ENCODE measurements around the gene POLR2B. TPM values are rescaled to one million over a fixed set of nuclear protein-coding genes. Genes with fewer than 3 reads are reported as not detected.

POLR2B gene
- total and polyA plus RNA-seq, 8 donors, result 18.5 to 446 (median 60.9) TPM

DNA sequence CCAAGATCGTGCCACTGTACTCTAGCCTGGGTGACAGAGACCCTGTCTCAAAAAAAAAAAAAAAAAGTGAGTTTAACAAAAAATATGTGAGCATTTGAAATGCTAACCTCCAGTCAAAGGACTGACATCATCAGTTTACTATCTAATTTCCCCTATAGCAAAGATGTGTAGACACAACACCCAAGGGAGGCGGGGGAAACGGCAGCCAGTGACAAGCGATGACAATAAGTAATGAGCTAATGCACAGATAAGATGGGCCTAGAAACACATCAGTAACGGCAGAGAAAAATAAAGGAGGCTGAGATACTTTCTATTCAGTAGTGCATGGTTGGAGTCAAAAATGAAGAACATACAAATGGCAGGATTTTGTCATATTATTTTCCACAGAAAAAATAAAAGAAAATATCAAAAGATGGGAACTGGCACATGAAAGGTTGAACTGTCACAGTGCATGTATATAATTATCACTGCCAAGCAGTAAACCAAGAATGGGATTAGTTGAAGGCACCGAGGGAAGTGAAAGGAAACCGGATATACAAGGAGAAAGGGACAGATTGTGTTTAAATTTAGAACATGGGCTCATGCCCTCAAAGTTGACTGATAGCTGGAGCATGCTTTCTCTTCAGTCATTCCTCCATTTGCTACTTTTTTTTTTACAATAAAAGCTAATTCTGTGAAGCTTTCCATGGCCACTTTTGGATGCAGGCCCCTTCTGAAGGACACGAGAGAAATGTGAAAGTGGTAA is 89.7 kb downstream of the POLR2B start:
- 61 to 76% (median 68%) methylated on average over 8 of the region's 8 CpGs for WGBS, 5 donors
- TF ChIP-seq POLR2AphosphoS5 (IDR thresholded peaks at IDR 0.05) (no peak), POLR2A (IDR thresholded peaks at IDR 0.05) (no peak), EP300 (IDR thresholded peaks at IDR 0.05) (no peak)
- TF ChIP-seq, protein P1, sequence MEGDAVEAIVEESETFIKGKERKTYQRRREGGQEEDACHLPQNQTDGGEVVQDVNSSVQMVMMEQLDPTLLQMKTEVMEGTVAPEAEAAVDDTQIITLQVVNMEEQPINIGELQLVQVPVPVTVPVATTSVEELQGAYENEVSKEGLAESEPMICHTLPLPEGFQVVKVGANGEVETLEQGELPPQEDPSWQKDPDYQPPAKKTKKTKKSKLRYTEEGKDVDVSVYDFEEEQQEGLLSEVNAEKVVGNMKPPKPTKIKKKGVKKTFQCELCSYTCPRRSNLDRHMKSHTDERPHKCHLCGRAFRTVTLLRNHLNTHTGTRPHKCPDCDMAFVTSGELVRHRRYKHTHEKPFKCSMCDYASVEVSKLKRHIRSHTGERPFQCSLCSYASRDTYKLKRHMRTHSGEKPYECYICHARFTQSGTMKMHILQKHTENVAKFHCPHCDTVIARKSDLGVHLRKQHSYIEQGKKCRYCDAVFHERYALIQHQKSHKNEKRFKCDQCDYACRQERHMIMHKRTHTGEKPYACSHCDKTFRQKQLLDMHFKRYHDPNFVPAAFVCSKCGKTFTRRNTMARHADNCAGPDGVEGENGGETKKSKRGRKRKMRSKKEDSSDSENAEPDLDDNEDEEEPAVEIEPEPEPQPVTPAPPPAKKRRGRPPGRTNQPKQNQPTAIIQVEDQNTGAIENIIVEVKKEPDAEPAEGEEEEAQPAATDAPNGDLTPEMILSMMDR (IDR thresholded peaks at IDR 0.05), result no peak
- Histone ChIP-seq H3K36me3 (no peaks in the 10 kb centered on the region), H3K27me3 (no peaks in the 10 kb centered on the region), H3K4me1 (peaks cover 0 to 43% (median 23%) of the 10 kb centered on the region in 4 donors), H3K4me3 (no peak overlapping the region), H3K27ac (peak overlapping the region in 2 of 5 donors; percentile 6 to 17), H3K9me3 (no peaks in the 10 kb centered on the region)
- DNase-seq, result no peak
- intact Hi-C loops (cut with DNase I; ENCODE audit: low total_unique reads), result no loop called here

DNA sequence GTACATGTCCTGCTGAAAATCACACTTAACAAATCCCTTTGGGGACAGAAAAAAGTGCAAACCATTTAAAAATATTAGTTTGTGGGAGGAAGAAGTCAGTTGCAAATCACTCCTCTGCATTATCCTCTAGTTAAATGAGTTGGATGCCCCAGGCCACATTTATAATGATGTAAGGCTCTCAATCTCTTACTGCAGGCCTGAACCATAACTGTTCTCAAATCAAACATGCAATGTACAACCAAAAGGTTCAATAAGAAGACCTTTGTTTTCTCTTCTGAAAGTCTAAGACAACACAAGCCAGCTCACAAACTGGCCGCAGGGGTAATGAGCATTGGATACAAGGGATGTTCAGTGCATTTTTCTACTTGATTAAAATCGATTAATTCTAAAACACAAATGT is 91.8 kb downstream of the POLR2B start:
- 74 to 96% (median 86%) methylated on average over 2 of the region's 2 CpGs for WGBS, 5 donors

DNA sequence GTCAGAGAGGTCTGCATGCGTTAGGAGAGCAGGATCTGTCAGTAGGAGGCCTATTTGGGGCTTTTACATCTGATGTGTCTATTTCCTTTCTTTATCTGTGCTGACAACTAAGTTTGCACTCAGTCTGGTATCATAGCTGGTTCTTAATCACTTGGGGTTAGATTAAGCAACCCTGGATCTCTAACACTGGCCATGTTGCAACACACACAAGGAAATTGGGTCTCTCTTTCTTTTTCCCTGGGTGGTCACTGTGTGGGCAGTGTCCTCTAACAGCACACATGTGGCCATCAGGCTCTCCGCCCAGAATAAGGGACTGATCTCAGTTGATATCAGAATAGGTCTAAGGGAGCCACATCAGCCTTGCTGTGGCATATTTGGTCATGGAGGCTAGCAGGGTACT is 92.6 kb downstream of the POLR2B start:
- H3K4me1 ChIP-seq, result peaks cover 0 to 23% (median 8%) of the 10 kb centered on the region in 4 donors
- H3K9me3 ChIP-seq, result no peaks in the 10 kb centered on the region
- H3K4me3 ChIP-seq, result no peak overlapping the region
- no peak for TF ChIP-seq POLR2A (IDR thresholded peaks at IDR 0.05)
- TF ChIP-seq POLR2AphosphoS5 (IDR thresholded peaks at IDR 0.05), result peak in 1 of 3 donors; percentile 66
- TF ChIP-seq, protein P1 (IDR thresholded peaks at IDR 0.05), result no peak
- H3K27ac ChIP-seq, result peak overlapping the region in 3 of 5 donors; percentile 38 to 41 (median 38)
- 36 to 74% (median 46%) methylated on average over 2 of the region's 2 CpGs for WGBS, 5 donors
- no peaks in the 10 kb centered on the region for H3K27me3 ChIP-seq
- H3K36me3 ChIP-seq, result no peaks in the 10 kb centered on the region
- DNase-seq, result no peak
- intact Hi-C loops (cut with DNase I; ENCODE audit: low total_unique reads), result no loop called here

More for the DNA sequence above, 91.8 kb downstream of the POLR2B start:
- TF ChIP-seq POLR2A (IDR thresholded peaks at IDR 0.05), result no peak
- TF ChIP-seq POLR2AphosphoS5 (IDR thresholded peaks at IDR 0.05), result no peak
- TF ChIP-seq EP300 (IDR thresholded peaks at IDR 0.05), result no peak
- TF ChIP-seq, protein P1 (IDR thresholded peaks at IDR 0.05), result no peak
- Histone ChIP-seq H3K27me3 (no peaks in the 10 kb centered on the region), H3K27ac (no peak overlapping the region), H3K36me3 (no peaks in the 10 kb centered on the region), H3K4me3 (no peak overlapping the region), H3K9me3 (no peaks in the 10 kb centered on the region), H3K4me1 (peaks cover 0 to 32% (median 12%) of the 10 kb centered on the region in 4 donors)
- DNase-seq, result no peak
- intact Hi-C loops (cut with DNase I; ENCODE audit: low total_unique reads), result no loop called here

DNA sequence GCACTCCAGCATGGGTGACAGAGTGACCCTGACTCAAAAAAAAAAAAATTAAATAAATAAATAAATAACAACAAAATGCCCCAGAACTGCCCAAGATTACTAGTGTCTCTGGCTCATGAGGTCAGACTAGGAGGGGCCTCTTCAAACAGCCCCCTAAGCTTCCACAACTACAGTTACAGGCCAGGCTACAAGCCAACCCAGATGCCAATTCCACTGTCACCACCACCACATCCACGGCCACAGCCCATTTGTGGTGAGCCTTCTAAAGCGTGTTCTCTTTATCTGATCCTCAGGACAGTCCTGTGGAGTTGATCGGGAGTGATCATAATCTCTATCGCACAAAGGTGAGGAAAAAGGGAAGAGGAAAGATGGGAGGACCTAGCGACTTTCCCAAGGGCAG is 94.9 kb downstream of the POLR2B start:
- H3K27ac ChIP-seq, result no peak overlapping the region
- WGBS, 5 donors, result 72 to 88% (median 75%) methylated on average over 5 of the region's 5 CpGs
- no peaks in the 10 kb centered on the region for H3K9me3 ChIP-seq
- intact Hi-C loops (cut with DNase I; ENCODE audit: low total_unique reads), result no loop called here
- TF ChIP-seq, protein P1 (IDR thresholded peaks at IDR 0.05), result no peak
- TF ChIP-seq POLR2AphosphoS5 (IDR thresholded peaks at IDR 0.05) (no peak), EP300 (IDR thresholded peaks at IDR 0.05) (no peak)
- H3K36me3 ChIP-seq, result no peaks in the 10 kb centered on the region
- no peaks in the 10 kb centered on the region for H3K27me3 ChIP-seq
- H3K4me1 ChIP-seq, result peaks cover 0 to 25% (median 8%) of the 10 kb centered on the region in 4 donors
- no peak overlapping the region for H3K4me3 ChIP-seq
- no peak for DNase-seq
